ENCODE data around the gene DEDD. TPM values are rescaled to one million over a fixed set of nuclear protein-coding genes. Genes with fewer than 3 reads are reported as not detected.

Gene DEDD
- polyA plus RNA-seq, 3 donors, result 40.9 to 56.3 (median 42.2) TPM

DNA sequence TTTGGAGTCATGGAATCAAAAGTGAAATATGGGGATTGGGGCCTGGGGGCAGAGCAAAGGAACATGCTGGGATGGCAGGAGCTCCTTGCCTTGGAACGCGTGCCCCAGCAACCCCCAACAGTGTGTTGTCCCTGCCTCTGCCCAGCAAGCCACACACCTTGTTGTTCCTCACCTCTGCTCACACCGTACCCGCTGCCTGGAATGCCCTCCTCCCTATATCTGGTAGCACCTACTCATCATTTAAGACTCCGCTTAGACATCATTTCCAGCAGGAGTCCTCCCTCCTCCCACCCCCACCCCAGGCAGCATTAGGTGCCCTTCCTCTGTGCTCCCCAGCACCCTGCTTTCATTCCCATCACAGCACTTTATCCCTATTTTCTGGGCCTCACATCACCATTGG lies 50.9 kb downstream of the DEDD start:
- no peak overlapping the region for H2AFZ ChIP-seq (ENCODE audit: insufficient read depth, low read depth, low read length, poor library complexity, severe bottlenecking)
- no peak overlapping the region for H3K4me3 ChIP-seq (replicated peaks in 1 of 3; ENCODE audit: low read depth in 2 of 3, low read length in 3 of 3)
- peaks cover 59% of the 10 kb centered on the region for H3K4me1 Mint-ChIP-seq
- H3K27ac ChIP-seq (ENCODE audit: low read depth in 1 of 2, low read length in 2 of 2), result peak overlapping the region in 1 of 2 donors; percentile 4
- no peaks in the 10 kb centered on the region for H3K36me3 ChIP-seq (replicated peaks in 1 of 2; ENCODE audit: control insufficient read depth in 1 of 2, insufficient read depth in 2 of 2, low read length in 2 of 2)
- no peaks in the 10 kb centered on the region for H3K27me3 ChIP-seq (ENCODE audit: control insufficient read depth in 2 of 2, insufficient read depth in 2 of 2, low read length in 2 of 2)
- H3K27ac Mint-ChIP-seq, result peak overlapping the region in 6 of 7 donors; percentile 75 to 95 (median 89)
- H3K4me1 ChIP-seq (ENCODE audit: control insufficient read depth in 1 of 2, insufficient read depth in 2 of 2, low read length in 2 of 2), result peaks cover 43 to 55% of the 10 kb centered on the region in 2 donors
- WGBS (ENCODE audit: insufficient coverage), result 100% methylated on average over 2 of the region's 5 CpGs
- no peaks in the 10 kb centered on the region for H3K9me3 Mint-ChIP-seq
- H3K9ac ChIP-seq (ENCODE audit: insufficient read depth, low read length, poor library complexity, severe bottlenecking), result no peak overlapping the region
- DNase-seq, result no peak
- no peaks in the 10 kb centered on the region for H3K79me2 ChIP-seq (ENCODE audit: insufficient read depth, low read length)
- no peak overlapping the region for H3K4me3 Mint-ChIP-seq
- no peaks in the 10 kb centered on the region for H4K20me1 ChIP-seq (ENCODE audit: insufficient read depth, low read length)
- TF ChIP-seq, protein P1, sequence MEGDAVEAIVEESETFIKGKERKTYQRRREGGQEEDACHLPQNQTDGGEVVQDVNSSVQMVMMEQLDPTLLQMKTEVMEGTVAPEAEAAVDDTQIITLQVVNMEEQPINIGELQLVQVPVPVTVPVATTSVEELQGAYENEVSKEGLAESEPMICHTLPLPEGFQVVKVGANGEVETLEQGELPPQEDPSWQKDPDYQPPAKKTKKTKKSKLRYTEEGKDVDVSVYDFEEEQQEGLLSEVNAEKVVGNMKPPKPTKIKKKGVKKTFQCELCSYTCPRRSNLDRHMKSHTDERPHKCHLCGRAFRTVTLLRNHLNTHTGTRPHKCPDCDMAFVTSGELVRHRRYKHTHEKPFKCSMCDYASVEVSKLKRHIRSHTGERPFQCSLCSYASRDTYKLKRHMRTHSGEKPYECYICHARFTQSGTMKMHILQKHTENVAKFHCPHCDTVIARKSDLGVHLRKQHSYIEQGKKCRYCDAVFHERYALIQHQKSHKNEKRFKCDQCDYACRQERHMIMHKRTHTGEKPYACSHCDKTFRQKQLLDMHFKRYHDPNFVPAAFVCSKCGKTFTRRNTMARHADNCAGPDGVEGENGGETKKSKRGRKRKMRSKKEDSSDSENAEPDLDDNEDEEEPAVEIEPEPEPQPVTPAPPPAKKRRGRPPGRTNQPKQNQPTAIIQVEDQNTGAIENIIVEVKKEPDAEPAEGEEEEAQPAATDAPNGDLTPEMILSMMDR (IDR thresholded peaks at IDR 0.05), result no peak
- peaks cover 7 to 12% of the 10 kb centered on the region in 2 donors for H3K36me3 Mint-ChIP-seq
- H3K27me3 Mint-ChIP-seq (ENCODE audit: low read depth in 3 of 3), result peaks cover 0 to 3% (median 1%) of the 10 kb centered on the region in 3 donors
- no peak overlapping the region for H3K4me2 ChIP-seq (replicated peaks; ENCODE audit: extremely low read depth, low read length, poor library complexity, severe bottlenecking)
- intact Hi-C loops (cut with micrococcal nuclease), result no loop called here
- no peaks in the 10 kb centered on the region for H3K9me3 ChIP-seq (replicated peaks in 1 of 2; ENCODE audit: control insufficient read depth in 1 of 2, insufficient read depth in 1 of 2, low read length in 2 of 2)

- DNase-seq, result peak in 2 of 3 donors; percentile 60 to 74
- Histone ChIP-seq H2AFZ (ENCODE audit: insufficient read depth, low read depth, low read length, poor library complexity, severe bottlenecking) (no peak overlapping the region), H3K9ac (ENCODE audit: insufficient read depth, low read length, poor library complexity, severe bottlenecking) (no peak overlapping the region), H3K4me3 (replicated peaks in 1 of 3; ENCODE audit: low read depth in 2 of 3, low read length in 3 of 3) (no peak overlapping the region), H3K27ac (ENCODE audit: low read depth in 1 of 2, low read length in 2 of 2) (peak overlapping the region in 1 of 2 donors; percentile 4), H3K79me2 (ENCODE audit: insufficient read depth, low read length) (no peaks in the 10 kb centered on the region), H3K4me1 (ENCODE audit: control insufficient read depth in 1 of 2, insufficient read depth in 2 of 2, low read length in 2 of 2) (peaks cover 43 to 55% of the 10 kb centered on the region in 2 donors), H3K4me2 (replicated peaks; ENCODE audit: extremely low read depth, low read length, poor library complexity, severe bottlenecking) (no peak overlapping the region), H3K9me3 (replicated peaks in 1 of 2; ENCODE audit: control insufficient read depth in 1 of 2, insufficient read depth in 1 of 2, low read length in 2 of 2) (no peaks in the 10 kb centered on the region), H4K20me1 (ENCODE audit: insufficient read depth, low read length) (no peaks in the 10 kb centered on the region), H3K36me3 (replicated peaks in 1 of 2; ENCODE audit: control insufficient read depth in 1 of 2, insufficient read depth in 2 of 2, low read length in 2 of 2) (no peaks in the 10 kb centered on the region), H3K27me3 (ENCODE audit: control insufficient read depth in 2 of 2, insufficient read depth in 2 of 2, low read length in 2 of 2) (no peaks in the 10 kb centered on the region)
- H3K4me3 Mint-ChIP-seq, result peak overlapping the region in 1 of 2 donors; percentile 31
- TF ChIP-seq, protein P1 (IDR thresholded peaks at IDR 0.05), result no peak
- H3K27ac Mint-ChIP-seq, result peak overlapping the region; percentile 74 to 95 (median 87)
- H3K4me1 Mint-ChIP-seq, result peaks cover 57% of the 10 kb centered on the region
- WGBS (ENCODE audit: insufficient coverage), result 79% methylated on average over 5 of the region's 5 CpGs
- peaks cover 0 to 3% (median 0%) of the 10 kb centered on the region in 3 donors for H3K27me3 Mint-ChIP-seq (ENCODE audit: low read depth in 3 of 3)
- H3K9me3 Mint-ChIP-seq, result no peaks in the 10 kb centered on the region
- intact Hi-C loops (cut with micrococcal nuclease), result no loop called here
- peaks cover 4 to 12% of the 10 kb centered on the region in 2 donors for H3K36me3 Mint-ChIP-seq
These were observed 51.7 kb downstream of the DEDD start for GRCh38 chr1:161080441-161081405.
